ENCODE results near the gene BCL11B. TPM values are rescaled to one million over a fixed set of nuclear protein-coding genes. Genes with fewer than 3 reads are reported as not detected.

BCL11B gene
- total and polyA plus RNA-seq, 12 donors = 0.03 to 1.9 (median 0.11) TPM; not detected in 2

GRCh38 chr14:99225436-99226203 lies 46.4 kb downstream of the BCL11B start:
- intact Hi-C loops (cut with DNase I) = no loop called here
- Histone ChIP-seq H3K9me3 (no peaks in the 10 kb centered on the region), H3K4me3 (no peak overlapping the region), H3K27me3 (peaks cover 0 to 63% (median 24%) of the 10 kb centered on the region in 7 donors), H3K4me1 (no peaks in the 10 kb centered on the region), H3K36me3 (no peaks in the 10 kb centered on the region), H3K27ac (no peak overlapping the region)
- WGBS, 2 donors = 76% methylated on average over 13 of the region's 13 CpGs
- TF ChIP-seq CTCF (IDR thresholded peaks at IDR 0.05) = no peak
- DNase-seq (no peak), ATAC-seq (no peak)

- intact Hi-C loops (cut with DNase I) = no loop called here
- H3K4me1 ChIP-seq = no peaks in the 10 kb centered on the region
- no peaks in the 10 kb centered on the region for H3K36me3 ChIP-seq
- H3K9me3 ChIP-seq = no peaks in the 10 kb centered on the region
- DNase-seq (no peak), ATAC-seq (no peak)
- WGBS, 2 donors = 89% methylated on average over 3 of the region's 3 CpGs
- TF ChIP-seq CTCF (IDR thresholded peaks at IDR 0.05) = no peak
- no peak overlapping the region for H3K4me3 ChIP-seq
- peaks cover 0 to 58% (median 18%) of the 10 kb centered on the region in 7 donors for H3K27me3 ChIP-seq
- no peak overlapping the region for H3K27ac ChIP-seq
Observed at GRCh38 chr14:99224948-99225347, 47.0 kb downstream of the BCL11B start.

- TF ChIP-seq CTCF (IDR thresholded peaks at IDR 0.05) = no peak
- no peak overlapping the region for H3K4me3 ChIP-seq
- H3K36me3 ChIP-seq = no peaks in the 10 kb centered on the region
- intact Hi-C loops (cut with DNase I) = no loop called here
- DNase-seq = no peak
- H3K9me3 ChIP-seq = no peaks in the 10 kb centered on the region
- WGBS, 2 donors = 72 to 77% methylated on average over 12 of the region's 12 CpGs
- no peak for ATAC-seq
- H3K4me1 ChIP-seq = no peaks in the 10 kb centered on the region
- H3K27ac ChIP-seq = no peak overlapping the region
- H3K27me3 ChIP-seq = peaks cover 0 to 56% (median 15%) of the 10 kb centered on the region in 7 donors
Observed at GRCh38 chr14:99224116-99224910, 47.7 kb downstream of the BCL11B start.

- peaks cover 0 to 49% (median 17%) of the 10 kb centered on the region in 7 donors for H3K27me3 ChIP-seq
- DNase-seq = no peak
- intact Hi-C loops (cut with DNase I) = no loop called here
- H3K4me1 ChIP-seq = no peaks in the 10 kb centered on the region
- no peak overlapping the region for H3K4me3 ChIP-seq
- H3K9me3 ChIP-seq = no peaks in the 10 kb centered on the region
- 91 to 92% methylated on average over 13 of the region's 13 CpGs for WGBS, 2 donors
- ATAC-seq = no peak
- no peak for TF ChIP-seq CTCF (IDR thresholded peaks at IDR 0.05)
- H3K36me3 ChIP-seq = no peaks in the 10 kb centered on the region
- H3K27ac ChIP-seq = no peak overlapping the region
Observed at GRCh38 chr14:99221445-99221844, 50.6 kb downstream of the BCL11B start.

All from heart right ventricle (tissue), 16 donors.